Pons (tissue), 1 donor: ENCODE results near the gene KCNS3.

Experiments
- DNase-seq: peaks from one replicate; pipeline ENCODE4 v3.0.0-alpha.2; 2016; ENCODE audit warnings: low spot score

Gene KCNS3

GRCh38 chr2:17878281-17879136 is at the start of gene KCNS3:
Gene KCNS3, plus strand, starts transcription at chr2:17878667. Its CDS starts 52,342 bp downstream, at chr2:17931009.
- DNase-seq: peak; percentile 8

GRCh38 chr2:17830053-17831034 is 48.1 kb upstream of the KCNS3 start:
- peak; percentile 75 for DNase-seq

- DNase-seq: no peak
These were observed 43.0 kb upstream of the KCNS3 start for GRCh38 chr2:17835516-17835915.

- DNase-seq: no peak
These were observed 38.5 kb upstream of the KCNS3 start for GRCh38 chr2:17839959-17840358.

GRCh38 chr2:17843457-17843856 is 35.0 kb upstream of the KCNS3 start:
- no peak for DNase-seq

GRCh38 chr2:17845806-17846205 is 32.7 kb upstream of the KCNS3 start:
- no peak for DNase-seq

GRCh38 chr2:17846676-17847075 is 31.8 kb upstream of the KCNS3 start:
- DNase-seq: no peak

- DNase-seq: no peak
These were observed 31.2 kb upstream of the KCNS3 start for GRCh38 chr2:17847236-17847635.

- no peak for DNase-seq
These were observed 29.2 kb upstream of the KCNS3 start for GRCh38 chr2:17849275-17849674.

- DNase-seq: no peak
These were observed 28.3 kb upstream of the KCNS3 start for GRCh38 chr2:17850151-17850550.

GRCh38 chr2:17851731-17852585 is 26.5 kb upstream of the KCNS3 start:
- DNase-seq: peak; percentile 45

GRCh38 chr2:17853799-17854198 is 24.7 kb upstream of the KCNS3 start:
- no peak for DNase-seq

GRCh38 chr2:17857021-17857420 is 21.4 kb upstream of the KCNS3 start:
- peak; percentile 14 for DNase-seq

- DNase-seq: no peak
These were observed 20.4 kb upstream of the KCNS3 start for GRCh38 chr2:17858064-17858463.

- DNase-seq: no peak
These were observed 14.9 kb upstream of the KCNS3 start for GRCh38 chr2:17863539-17863938.

- DNase-seq: no peak
These were observed 13.8 kb upstream of the KCNS3 start for GRCh38 chr2:17864676-17865075.

GRCh38 chr2:17867133-17867532 is 11.3 kb upstream of the KCNS3 start:
- DNase-seq: no peak

GRCh38 chr2:17869128-17869527 is 9.3 kb upstream of the KCNS3 start:
- DNase-seq: no peak

- no peak for DNase-seq
These were observed 6.8 kb upstream of the KCNS3 start for GRCh38 chr2:17871639-17872038.

- no peak for DNase-seq
These were observed 5.4 kb upstream of the KCNS3 start for GRCh38 chr2:17873021-17873420.

- no peak for DNase-seq
These were observed 1.9 kb upstream of the KCNS3 start for GRCh38 chr2:17876590-17876989.

- DNase-seq: peak; percentile 43
These were observed 621 bp upstream of the KCNS3 start for GRCh38 chr2:17877811-17878280.
